ENCODE results near the gene MCC.

The MCC gene

DNA sequence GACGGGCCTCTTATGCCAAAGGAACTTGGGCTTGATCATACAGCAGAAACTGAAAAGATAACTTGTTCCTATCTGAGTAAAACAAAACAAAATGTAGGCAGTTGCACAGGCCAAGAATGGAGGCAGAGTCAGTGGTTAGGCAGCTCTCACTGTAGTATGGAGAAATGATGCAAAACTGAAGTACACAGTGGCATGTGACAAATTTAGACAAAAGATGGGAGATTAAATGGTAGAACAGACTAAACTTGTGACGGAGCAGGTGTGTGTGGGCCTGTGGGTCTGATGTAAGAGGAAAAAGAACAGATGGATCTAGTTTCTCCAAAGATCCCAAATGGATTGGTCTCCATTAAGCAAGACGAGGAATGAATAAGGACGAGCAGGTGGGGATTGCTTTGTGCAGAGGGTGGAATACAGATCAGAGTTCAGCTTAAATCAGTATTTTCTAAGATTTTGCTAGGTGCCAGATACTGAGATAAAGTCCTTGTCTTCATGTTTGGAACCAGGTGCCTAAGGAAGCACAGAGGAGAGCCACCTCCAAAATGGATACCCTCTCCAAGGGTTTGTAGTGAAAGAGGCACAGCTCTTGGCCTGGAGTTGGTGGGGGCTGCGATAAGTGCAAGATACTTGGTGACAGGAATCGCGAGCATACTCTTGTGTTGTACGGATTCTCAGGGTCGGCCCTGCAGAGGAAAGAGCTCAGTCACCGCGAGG lies 512.4 kb downstream of the MCC start:
- Histone ChIP-seq H4K8ac (ENCODE audit: low read depth, low read length) (peak overlapping the region; percentile 98), H3K18ac (ENCODE audit: low read length) (peak overlapping the region; percentile 92), H3K4me1 (ENCODE audit: control insufficient read depth in 1 of 2, insufficient read depth in 2 of 2, low read length in 2 of 2) (peaks cover 5 to 8% of the 10 kb centered on the region in 2 experiments), H3K4ac (ENCODE audit: low read depth, low read length) (peak overlapping the region; percentile 73), H3K79me2 (ENCODE audit: control insufficient read depth, insufficient read depth, low read length, poor library complexity) (peaks cover 15% of the 10 kb centered on the region), H4K91ac (ENCODE audit: low read depth, low read length) (peak overlapping the region; percentile 89), H3K4me2 (ENCODE audit: low read length) (peak overlapping the region; percentile 73), H3K9ac (ENCODE audit: low read length) (peak overlapping the region; percentile 57), H2BK12ac (ENCODE audit: low read length) (no peak overlapping the region), H2BK120ac (ENCODE audit: insufficient read depth, low read length, poor library complexity) (peak overlapping the region; percentile 61), H3K23ac (ENCODE audit: low read length) (no peak overlapping the region), H4K12ac (ENCODE audit: low read depth, low read length) (peak overlapping the region; percentile 75), H2AFZ (ENCODE audit: insufficient read depth, low read length, poor library complexity) (peak overlapping the region; percentile 63), H3K9me3 (ENCODE audit: insufficient read depth, low read depth, low read length) (no peaks in the 10 kb centered on the region), H3K4me3 (ENCODE audit: low read depth, low read length) (peak overlapping the region; percentile 47), H3K79me1 (ENCODE audit: low read length) (peaks cover 12% of the 10 kb centered on the region), H2BK5ac (ENCODE audit: low read depth, low read length, poor library complexity) (peak overlapping the region; percentile 25), H2AK5ac (ENCODE audit: low read length) (peak overlapping the region; percentile 24), H3K14ac (ENCODE audit: low read length) (peak overlapping the region; percentile 76), H3K36me3 (ENCODE audit: control insufficient read depth in 1 of 2, insufficient read depth in 2 of 2, low read length in 2 of 2) (peaks cover 0 to under 1% of the 10 kb centered on the region in 2 experiments), H3K27me3 (ENCODE audit: insufficient read depth, low read length) (no peaks in the 10 kb centered on the region), H3K27ac (ENCODE audit: low read depth, low read length) (peak overlapping the region; percentile 37)
- DNase-seq: peak in 1 of 2 donors; percentile 69
- no CpG with 5 or more reads among the region's 11 CpGs for WGBS (ENCODE audit: extremely low coverage, insufficient coverage, insufficient read length)

DNA sequence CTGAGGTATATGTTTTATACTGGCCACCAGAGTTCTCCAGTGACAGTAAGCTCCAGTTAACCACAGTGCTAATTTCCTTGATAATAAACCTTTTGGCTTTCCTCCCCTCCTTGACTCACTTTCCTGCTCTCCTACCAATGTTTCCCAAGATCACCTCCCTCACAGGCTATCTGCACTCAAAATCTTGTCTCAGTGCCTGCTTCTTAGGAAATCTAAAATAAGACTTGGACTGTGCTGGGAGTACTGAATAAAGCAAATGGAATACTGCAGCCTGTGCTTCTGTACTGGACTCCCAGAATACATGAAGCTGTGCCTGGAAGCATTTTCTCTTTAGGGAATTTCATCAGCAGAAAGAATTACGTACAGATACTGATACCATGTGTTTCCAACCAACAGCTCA lies 513.4 kb downstream of the MCC start:
- no peak overlapping the region for H4K91ac ChIP-seq (ENCODE audit: low read depth, low read length)
- peaks cover 5 to 8% of the 10 kb centered on the region in 2 experiments for H3K4me1 ChIP-seq (ENCODE audit: control insufficient read depth in 1 of 2, insufficient read depth in 2 of 2, low read length in 2 of 2)
- no peak overlapping the region for H2BK5ac ChIP-seq (ENCODE audit: low read depth, low read length, poor library complexity)
- no peak overlapping the region for H3K27ac ChIP-seq (ENCODE audit: low read depth, low read length)
- WGBS (ENCODE audit: extremely low coverage, insufficient coverage, insufficient read length): no CpG with 5 or more reads among the region's 1 CpG
- H3K4me2 ChIP-seq (ENCODE audit: low read length): no peak overlapping the region
- H3K23ac ChIP-seq (ENCODE audit: low read length): no peak overlapping the region
- H4K12ac ChIP-seq (ENCODE audit: low read depth, low read length): no peak overlapping the region
- H3K4me3 ChIP-seq (ENCODE audit: low read depth, low read length): no peak overlapping the region
- no peak overlapping the region for H2AFZ ChIP-seq (ENCODE audit: insufficient read depth, low read length, poor library complexity)
- H2AK5ac ChIP-seq (ENCODE audit: low read length): no peak overlapping the region
- no peaks in the 10 kb centered on the region for H3K27me3 ChIP-seq (ENCODE audit: insufficient read depth, low read length)
- peaks cover 12% of the 10 kb centered on the region for H3K79me1 ChIP-seq (ENCODE audit: low read length)
- no peak overlapping the region for H3K4ac ChIP-seq (ENCODE audit: low read depth, low read length)
- no peak overlapping the region for H3K9ac ChIP-seq (ENCODE audit: low read length)
- no peaks in the 10 kb centered on the region for H3K9me3 ChIP-seq (ENCODE audit: insufficient read depth, low read depth, low read length)
- no peaks in the 10 kb centered on the region for H3K36me3 ChIP-seq (ENCODE audit: control insufficient read depth in 1 of 2, insufficient read depth in 2 of 2, low read length in 2 of 2)
- peak in 1 of 2 donors; percentile 21 for DNase-seq
- peaks cover 14% of the 10 kb centered on the region for H3K79me2 ChIP-seq (ENCODE audit: control insufficient read depth, insufficient read depth, low read length, poor library complexity)
- no peak overlapping the region for H2BK120ac ChIP-seq (ENCODE audit: insufficient read depth, low read length, poor library complexity)
- H4K8ac ChIP-seq (ENCODE audit: low read depth, low read length): no peak overlapping the region
- H2BK12ac ChIP-seq (ENCODE audit: low read length): no peak overlapping the region
- H3K14ac ChIP-seq (ENCODE audit: low read length): no peak overlapping the region
- H3K18ac ChIP-seq (ENCODE audit: low read length): no peak overlapping the region

DNA sequence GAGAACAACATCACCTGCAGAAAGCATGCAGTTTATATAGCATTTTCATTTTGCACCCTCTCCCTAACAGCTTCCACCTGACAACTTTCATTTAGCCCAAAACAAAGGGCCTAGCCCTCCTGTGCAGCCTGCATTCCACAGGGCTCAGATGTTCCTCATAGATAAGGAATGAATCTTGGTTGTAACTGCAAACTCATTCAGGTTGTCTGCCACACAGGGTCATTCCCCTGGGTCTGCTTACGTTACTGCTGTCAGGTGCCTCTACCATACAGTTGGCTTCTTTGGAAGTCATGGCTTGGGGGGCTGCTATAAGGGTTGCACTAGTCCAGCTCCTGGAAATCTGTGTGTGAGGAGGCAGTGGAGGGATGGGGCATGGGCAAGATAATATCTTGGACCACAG lies 514.3 kb downstream of the MCC start:
- Histone ChIP-seq H3K79me2 (ENCODE audit: control insufficient read depth, insufficient read depth, low read length, poor library complexity) (peaks cover 14% of the 10 kb centered on the region), H2BK5ac (ENCODE audit: low read depth, low read length, poor library complexity) (no peak overlapping the region), H2BK12ac (ENCODE audit: low read length) (no peak overlapping the region), H4K8ac (ENCODE audit: low read depth, low read length) (no peak overlapping the region), H4K12ac (ENCODE audit: low read depth, low read length) (no peak overlapping the region), H2AFZ (ENCODE audit: insufficient read depth, low read length, poor library complexity) (no peak overlapping the region), H2AK5ac (ENCODE audit: low read length) (no peak overlapping the region), H3K79me1 (ENCODE audit: low read length) (peaks cover 19% of the 10 kb centered on the region), H3K4ac (ENCODE audit: low read depth, low read length) (no peak overlapping the region), H2BK120ac (ENCODE audit: insufficient read depth, low read length, poor library complexity) (no peak overlapping the region), H3K4me3 (ENCODE audit: low read depth, low read length) (no peak overlapping the region), H3K9ac (ENCODE audit: low read length) (no peak overlapping the region), H3K36me3 (ENCODE audit: control insufficient read depth in 1 of 2, insufficient read depth in 2 of 2, low read length in 2 of 2) (no peaks in the 10 kb centered on the region), H3K18ac (ENCODE audit: low read length) (no peak overlapping the region), H3K23ac (ENCODE audit: low read length) (no peak overlapping the region), H3K4me1 (ENCODE audit: control insufficient read depth in 1 of 2, insufficient read depth in 2 of 2, low read length in 2 of 2) (peaks cover 13 to 15% of the 10 kb centered on the region in 2 experiments), H4K91ac (ENCODE audit: low read depth, low read length) (no peak overlapping the region), H3K27me3 (ENCODE audit: insufficient read depth, low read length) (no peaks in the 10 kb centered on the region), H3K9me3 (ENCODE audit: insufficient read depth, low read depth, low read length) (no peaks in the 10 kb centered on the region), H3K4me2 (ENCODE audit: low read length) (no peak overlapping the region), H3K27ac (ENCODE audit: low read depth, low read length) (no peak overlapping the region), H3K14ac (ENCODE audit: low read length) (no peak overlapping the region)
- peak in 1 of 2 donors; percentile 45 for DNase-seq
- no CpG with 5 or more reads among the region's 1 CpG for WGBS (ENCODE audit: extremely low coverage, insufficient coverage, insufficient read length)

DNA sequence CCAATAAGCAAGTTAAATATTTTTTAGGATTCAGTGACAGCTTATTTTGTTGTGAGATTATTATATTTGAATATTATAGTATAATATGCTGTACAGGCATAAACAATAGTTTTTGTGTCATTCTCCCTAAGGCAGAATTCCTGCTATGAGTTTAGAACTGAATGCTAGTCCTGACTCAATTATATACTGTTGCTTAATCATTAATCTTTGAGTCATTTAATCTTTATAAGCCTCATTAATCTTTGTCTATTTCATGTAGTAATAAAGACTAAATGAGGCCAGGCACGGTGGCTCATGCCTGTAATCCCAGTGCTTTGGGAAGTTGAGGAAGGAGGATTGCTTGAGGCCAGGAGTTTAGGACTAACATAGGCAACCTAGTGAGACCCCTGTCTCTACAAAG lies 515.2 kb downstream of the MCC start:
- Histone ChIP-seq H3K36me3 (ENCODE audit: control insufficient read depth in 1 of 2, insufficient read depth in 2 of 2, low read length in 2 of 2) (no peaks in the 10 kb centered on the region), H3K79me2 (ENCODE audit: control insufficient read depth, insufficient read depth, low read length, poor library complexity) (peaks cover 12% of the 10 kb centered on the region), H3K4ac (ENCODE audit: low read depth, low read length) (no peak overlapping the region), H3K4me3 (ENCODE audit: low read depth, low read length) (no peak overlapping the region), H4K12ac (ENCODE audit: low read depth, low read length) (no peak overlapping the region), H3K14ac (ENCODE audit: low read length) (no peak overlapping the region), H2BK12ac (ENCODE audit: low read length) (no peak overlapping the region), H2AK5ac (ENCODE audit: low read length) (no peak overlapping the region), H4K91ac (ENCODE audit: low read depth, low read length) (no peak overlapping the region), H2BK5ac (ENCODE audit: low read depth, low read length, poor library complexity) (no peak overlapping the region), H2AFZ (ENCODE audit: insufficient read depth, low read length, poor library complexity) (no peak overlapping the region), H3K4me1 (ENCODE audit: control insufficient read depth in 1 of 2, insufficient read depth in 2 of 2, low read length in 2 of 2) (peaks cover 14% of the 10 kb centered on the region in 2 experiments), H3K23ac (ENCODE audit: low read length) (no peak overlapping the region), H3K27ac (ENCODE audit: low read depth, low read length) (no peak overlapping the region), H3K79me1 (ENCODE audit: low read length) (peaks cover 20% of the 10 kb centered on the region), H3K27me3 (ENCODE audit: insufficient read depth, low read length) (no peaks in the 10 kb centered on the region), H3K9ac (ENCODE audit: low read length) (no peak overlapping the region), H3K9me3 (ENCODE audit: insufficient read depth, low read depth, low read length) (no peaks in the 10 kb centered on the region), H3K4me2 (ENCODE audit: low read length) (no peak overlapping the region), H2BK120ac (ENCODE audit: insufficient read depth, low read length, poor library complexity) (no peak overlapping the region), H3K18ac (ENCODE audit: low read length) (no peak overlapping the region), H4K8ac (ENCODE audit: low read depth, low read length) (no peak overlapping the region)
- DNase-seq: no peak
- WGBS (ENCODE audit: extremely low coverage, insufficient coverage, insufficient read length): no CpG with 5 or more reads among the region's 1 CpG
